Testis (tissue), 2 donors: ENCODE data around the gene HECTD4.

ENCODE experiments used
- CTCF ChIP-seq, 3 experiments: fragments of 450-650 bp in 2 of 3; fragments of 200-600 bp in 1 of 3; sonication (generic) in 1 of 3; IDR thresholded peaks; one replicate each; pipeline ENCODE4 v1.5.1; 2016 to 2019; ENCODE audit warnings: antibody characterized with exemption in 3 of 3, mild to moderate bottlenecking in 2 of 3, moderate library complexity in 1 of 3
- POLR2A ChIP-seq: fragments of 450-650 bp; IDR thresholded peaks from one replicate; pipeline ENCODE4 v1.6.1; 2017; ENCODE audit warnings: antibody characterized with exemption, mild to moderate bottlenecking, moderate library complexity

DNA sequence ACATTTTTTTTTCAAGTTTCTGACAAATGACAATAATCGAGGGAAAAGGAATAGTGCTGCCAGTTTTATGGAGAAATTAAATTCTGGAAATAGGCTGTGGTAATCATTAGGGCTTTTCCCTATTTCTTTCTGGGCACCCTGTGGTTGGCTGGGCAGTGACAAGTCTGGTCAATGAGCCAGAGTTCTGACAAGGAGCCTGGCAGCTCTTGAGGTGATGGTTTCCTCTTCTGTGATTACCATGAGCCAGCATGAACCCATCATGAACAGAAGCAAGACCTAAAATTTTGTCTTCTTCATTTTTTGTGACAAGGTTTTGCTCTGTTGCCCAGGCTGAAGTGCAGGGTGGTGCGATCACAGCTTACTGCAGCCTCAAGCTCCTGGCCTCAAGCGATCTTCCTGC lies 141.1 kb downstream of the HECTD4 start:
- TF ChIP-seq CTCF (IDR thresholded peaks at IDR 0.05), result no peak
- no peak for TF ChIP-seq POLR2A
